Anterior cingulate cortex (tissue), 58 donors: ENCODE results near the gene DOHH.

Experiments used
- DNase-seq, 58 donors: peaks; one replicate each; lab custom pipeline; 2025; lab: John Stamatoyannopoulos, UW

Gene DOHH

GRCh38 chr19:3506384-3507340 lies 6.2 kb upstream of the DOHH start:
- peak in 9 of 58 donors; percentile 11 to 70 (median 42) for DNase-seq

DNA sequence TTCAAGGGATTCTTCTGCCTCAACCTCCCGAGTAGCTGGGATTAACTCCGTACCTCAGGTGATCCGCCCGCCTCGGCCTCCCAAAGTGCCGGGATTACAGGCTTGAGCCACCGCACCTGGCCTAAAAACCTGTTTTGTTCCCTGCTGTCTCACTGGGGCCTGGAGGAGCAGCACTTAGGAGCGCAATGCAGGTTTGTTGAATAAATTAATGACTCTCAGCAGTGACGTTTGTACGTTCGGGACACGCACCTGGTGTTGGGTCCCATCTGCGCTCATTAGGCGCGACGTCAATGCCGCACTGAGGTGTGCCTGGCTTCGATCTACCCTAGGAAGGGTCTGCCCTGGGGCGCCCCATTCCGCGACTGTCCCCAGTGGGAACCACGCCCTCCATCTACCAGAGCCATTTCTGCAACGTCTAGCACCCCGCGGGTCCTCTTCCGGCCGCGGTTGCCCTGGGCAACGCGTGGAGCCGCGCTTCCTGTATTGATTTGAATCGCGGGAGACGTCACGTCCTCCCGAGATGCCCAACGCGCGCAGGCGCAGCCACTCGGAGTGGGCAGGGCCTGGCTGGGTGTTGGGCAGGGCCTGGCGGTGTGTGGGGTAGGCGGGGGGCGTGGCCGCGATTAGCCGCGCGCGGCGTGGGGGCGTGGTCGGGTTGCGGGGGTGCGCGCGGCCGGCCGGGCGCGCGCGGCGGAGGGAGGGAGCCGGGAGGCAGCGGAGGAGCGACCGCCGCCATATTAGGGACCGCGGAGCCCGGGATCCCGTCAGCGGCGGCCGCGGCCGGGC lies 5.3 kb upstream of the DOHH start, which contains the start of gene FZR1:
TSS of gene FZR1 (plus strand) at position 714 of the 786 bp plus-strand sequence. CDS start 16,679 bp downstream, outside the sequence.
- DNase-seq, result peak; percentile 85 to 99 (median 98)

- no peak for DNase-seq
Measured at GRCh38 chr19:3504735-3505134, 4.3 kb upstream of the DOHH start.

DNA sequence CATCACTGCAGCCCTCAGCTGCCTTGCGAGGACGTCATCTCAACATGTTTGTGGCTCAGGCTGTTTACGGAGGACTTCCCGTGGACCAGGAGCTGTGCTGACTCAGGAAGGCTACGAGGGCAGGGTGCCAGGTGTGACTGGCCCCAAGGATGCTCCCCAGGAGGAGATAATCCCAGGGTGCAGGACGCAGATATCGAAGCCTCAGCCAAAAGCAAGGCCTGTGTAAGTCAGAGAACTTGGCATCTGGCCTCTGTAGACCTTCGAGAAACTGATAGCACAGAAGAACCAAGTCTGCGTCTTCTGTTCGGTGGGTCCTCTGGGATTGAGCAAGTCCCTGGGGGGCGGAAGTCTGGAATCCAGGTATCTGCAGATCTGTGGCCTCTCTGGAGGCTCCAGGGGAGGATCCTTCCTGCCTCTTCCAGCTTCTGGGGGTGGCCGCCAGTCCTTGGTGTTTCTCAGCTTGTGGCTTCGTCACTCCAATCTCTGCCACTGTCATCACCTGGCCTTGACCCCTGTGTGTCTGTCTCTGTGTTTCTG lies 2.6 kb upstream of the DOHH start:
- DNase-seq, result no peak

DNA sequence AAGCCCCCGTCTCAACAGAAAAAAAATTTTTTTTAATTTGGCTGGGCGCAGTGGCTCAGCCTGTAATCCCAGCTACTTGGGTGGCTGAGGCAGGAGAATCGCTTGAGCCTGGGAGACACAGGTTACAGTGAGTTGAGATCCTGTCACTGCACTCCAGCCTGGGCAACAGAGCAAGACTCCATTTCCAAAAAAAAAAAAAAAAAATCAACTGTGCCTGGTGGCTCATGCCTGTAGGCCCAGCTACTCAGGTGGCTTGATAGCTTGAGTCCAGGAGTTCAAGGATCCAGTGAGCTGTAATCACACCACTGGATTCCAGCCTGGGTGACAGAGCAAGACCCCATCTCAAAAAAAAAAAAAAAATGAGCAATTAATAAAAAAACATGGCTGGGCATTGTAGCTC lies 1.3 kb upstream of the DOHH start:
- no peak for DNase-seq

GRCh38 chr19:3499738-3500428 lies 591 bp downstream of the DOHH start:
- DNase-seq, result no peak

DNA sequence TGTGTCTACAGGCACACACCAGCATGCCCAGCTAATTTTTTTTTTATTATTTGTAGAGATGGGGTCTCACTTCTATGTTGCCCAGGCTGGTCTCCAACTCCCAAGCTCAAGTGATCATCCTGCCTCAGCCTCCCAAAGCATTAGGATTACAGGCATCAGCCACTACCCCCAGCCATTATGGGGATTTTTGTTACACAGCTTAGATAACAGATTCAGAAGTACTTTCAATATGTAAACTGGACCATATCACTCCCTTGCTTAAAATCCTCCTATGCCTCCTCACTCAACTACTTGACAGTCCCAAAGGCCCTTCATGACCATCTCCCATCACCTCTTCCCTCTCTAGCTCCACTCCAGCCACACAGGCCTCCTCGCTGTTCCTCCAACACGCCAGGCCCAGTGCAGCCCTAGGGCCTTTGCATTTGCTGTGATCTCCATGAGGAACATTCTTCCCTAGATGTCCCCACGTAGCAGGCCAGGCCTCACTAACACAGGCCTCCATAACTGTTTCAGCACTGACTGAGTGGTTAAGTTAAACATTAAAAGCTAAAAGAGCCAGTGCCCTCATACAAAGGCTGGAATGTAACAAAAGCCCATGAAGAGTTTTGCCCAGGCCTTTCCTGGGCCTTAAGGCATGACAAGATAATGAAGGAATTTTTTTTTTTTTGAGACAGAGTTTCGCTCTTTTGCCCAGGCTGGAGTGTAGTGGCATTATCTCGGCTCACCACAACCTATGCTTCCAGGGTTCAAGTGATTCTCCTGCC lies 2.5 kb downstream of the DOHH start:
- DNase-seq, result no peak

- DNase-seq, result no peak
Measured at GRCh38 chr19:3496392-3497273, 3.8 kb downstream of the DOHH start.

- peak in 1 of 58 donors; percentile 37 for DNase-seq
Measured at GRCh38 chr19:3494559-3494958, 5.9 kb downstream of the DOHH start.

DNA sequence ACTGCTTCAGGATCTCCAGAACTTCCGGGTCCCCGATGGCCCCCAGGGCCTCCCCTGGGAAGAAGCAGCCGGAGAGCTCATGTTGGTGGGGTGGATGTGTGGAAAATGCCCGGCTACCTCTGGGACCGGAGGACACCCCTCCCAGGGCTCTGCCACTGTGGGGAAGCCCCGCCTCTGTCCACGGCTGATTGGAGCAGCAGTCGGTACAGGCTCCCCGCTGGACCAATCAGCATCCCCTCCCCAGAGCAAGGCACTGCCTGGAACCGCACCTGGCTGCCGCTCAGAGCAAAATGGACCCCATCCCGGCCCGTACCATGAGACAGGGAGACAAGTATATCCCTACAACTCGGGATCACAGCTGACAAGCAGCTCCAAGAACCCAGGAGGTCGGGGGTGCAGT lies 6.4 kb downstream of the DOHH start:
- peak in 56 of 58 donors; percentile 15 to 98 (median 82) for DNase-seq

DNA sequence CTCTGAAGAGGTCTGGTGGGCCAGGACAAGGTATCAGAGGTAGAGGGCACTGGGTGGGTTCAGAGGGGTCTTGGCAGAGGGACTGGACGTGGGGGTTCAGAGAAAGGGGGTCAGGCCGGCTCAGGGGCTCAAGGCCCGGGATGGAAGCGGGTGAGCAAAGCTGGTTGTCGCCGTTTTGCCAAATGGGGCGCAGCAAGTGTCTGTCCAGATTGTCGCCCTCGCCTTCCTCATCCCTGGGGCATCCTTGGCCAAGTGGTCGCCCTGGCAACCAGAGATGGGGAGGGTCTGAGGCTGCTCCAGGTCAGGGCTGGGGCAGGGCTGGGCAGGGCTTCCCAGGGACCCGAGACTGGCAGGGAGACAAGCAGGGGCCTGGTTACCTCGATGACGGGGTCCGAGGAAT lies 6.8 kb downstream of the DOHH start:
- no peak for DNase-seq

DNA sequence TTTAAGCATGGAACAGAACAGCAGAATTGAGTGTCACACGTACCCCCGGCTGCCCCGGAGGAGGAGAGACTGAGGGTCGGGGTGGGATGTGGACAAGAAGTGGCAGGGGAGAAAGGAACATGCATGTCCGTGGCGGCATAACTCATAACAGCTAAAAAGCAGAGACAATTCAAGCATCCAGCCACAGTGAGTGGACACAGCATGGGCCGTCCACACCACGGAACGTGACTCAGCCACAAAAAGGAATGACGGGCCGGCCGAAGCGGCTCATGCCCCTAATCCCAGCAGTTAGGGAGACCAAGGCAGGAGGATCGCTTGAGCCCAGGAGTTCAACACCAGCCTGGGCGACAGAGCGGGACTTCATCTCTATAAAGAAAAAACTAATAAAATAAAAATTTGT lies 7.6 kb downstream of the DOHH start:
- DNase-seq, result no peak

GRCh38 chr19:3492131-3492839 lies 8.2 kb downstream of the DOHH start:
- DNase-seq, result no peak

DNA sequence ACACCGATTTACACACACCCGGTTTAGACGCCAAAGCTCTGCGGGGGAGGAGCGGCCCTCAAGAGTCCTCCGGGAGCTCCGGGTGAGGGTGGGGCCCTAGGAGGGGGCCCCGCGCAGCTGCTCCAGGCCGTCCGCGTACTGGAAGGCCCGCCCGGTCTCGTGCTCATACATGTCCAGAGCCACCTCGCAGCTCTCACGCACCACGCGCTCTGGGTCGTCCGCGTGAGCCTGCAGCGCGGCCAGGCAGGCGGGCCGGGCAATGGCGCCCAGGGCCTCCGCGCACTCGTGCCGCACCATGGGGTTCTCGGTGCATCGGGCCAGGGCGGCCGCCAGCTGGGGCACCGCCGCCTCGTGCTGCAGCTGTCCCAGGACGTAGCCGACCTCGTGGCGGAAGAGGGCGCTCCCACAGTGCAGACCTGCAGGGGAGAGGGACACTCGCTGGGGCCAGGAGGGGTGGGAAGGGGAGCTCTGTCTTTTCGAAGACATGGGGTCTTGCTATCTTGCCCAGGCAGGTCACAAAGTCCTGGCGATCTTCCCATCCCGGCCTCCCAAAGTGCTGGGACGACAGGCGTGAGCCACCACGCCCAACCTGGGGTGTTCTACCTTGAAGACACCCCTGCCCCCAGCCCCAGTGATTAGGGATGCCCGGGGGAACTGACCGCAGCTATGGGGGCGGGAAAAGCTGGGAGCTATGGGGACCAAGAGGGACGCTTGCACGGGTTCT lies 8.9 kb downstream of the DOHH start:
- DNase-seq, result no peak

GRCh38 chr19:3483226-3483628 lies 17.2 kb downstream of the DOHH start, which contains the start of gene SMIM44:
TSS of gene SMIM44 (minus strand) at chr19:3483441. CDS start at chr19:3483403, 38 bp downstream.
- peak in 1 of 58 donors; percentile 12 for DNase-seq

GRCh38 chr19:3482507-3483225 lies 17.8 kb downstream of the DOHH start:
- no peak for DNase-seq
